SK-N-SH treated with all-trans-retinoic acid at 6 μM for 48 hours (cell line): ENCODE data around the gene C1orf94.

Experiments
- ATAC-seq: fragments of 200-7000 bp; cut with Tn5 transposase; 3 replicates; pipeline ENCODE4 v1.9.1; 2020; ENCODE audit warnings: mild to moderate bottlenecking, moderate library complexity
- ARNTL ChIP-seq: fragments of 450-650 bp; formaldehyde crosslinking; IDR thresholded peaks from 2 replicates; pipeline ENCODE4 v1.5.0; 2020; ENCODE audit warnings: low read depth, mild to moderate bottlenecking, moderate library complexity, borderline replicate concordance
- CSDC2 ChIP-seq: fragments of 250-450 bp; sonication (Bioruptor Pico); IDR thresholded peaks from 2 replicates; pipeline ENCODE4 v1.5.0; 2020; ENCODE audit warnings: mild to moderate bottlenecking, moderate library complexity
- ISL1 ChIP-seq: fragments of 250-450 bp; sonication (Bioruptor Pico); IDR thresholded peaks from 2 replicates; pipeline ENCODE4 v2.1.2; 2022; ENCODE audit warnings: mild to moderate bottlenecking, moderate library complexity
- SNAI2 ChIP-seq: fragments of 250-450 bp; sonication (Bioruptor Pico); IDR thresholded peaks from 2 replicates; pipeline ENCODE4 v1.5.0; 2020; ENCODE audit warnings: mild to moderate bottlenecking, moderate library complexity
- TCF4 ChIP-seq: fragments of 250-450 bp; sonication (Bioruptor Pico); IDR thresholded peaks from 2 replicates; pipeline ENCODE4 v1.8.0; 2021; ENCODE audit warnings: mild to moderate bottlenecking, moderate library complexity, borderline replicate concordance
- TOX ChIP-seq: fragments of 250-450 bp; sonication (Bioruptor Pico); IDR thresholded peaks from 2 replicates; pipeline ENCODE4 v1.8.0; 2021; ENCODE audit warnings: mild to moderate bottlenecking, moderate library complexity, borderline replicate concordance
- TSHZ2 ChIP-seq: fragments of 250-450 bp; sonication (Bioruptor Pico); IDR thresholded peaks from 2 replicates; pipeline ENCODE4 v1.5.0; 2020; ENCODE audit warnings: mild to moderate bottlenecking, moderate library complexity
- ZC3H10 ChIP-seq: fragments of 250-450 bp; sonication (Bioruptor Pico); IDR thresholded peaks from 2 replicates; pipeline ENCODE4 v1.5.1; 2021; ENCODE audit warnings: mild to moderate bottlenecking, moderate library complexity
- ZFP30 ChIP-seq: fragments of 450-650 bp; formaldehyde crosslinking; IDR thresholded peaks from 2 replicates; pipeline ENCODE4 v1.5.0; 2022; ENCODE audit warnings: mild to moderate bottlenecking, moderate library complexity
- ZNF565 ChIP-seq: fragments of 450-650 bp; formaldehyde crosslinking; conservative IDR thresholded peaks from 2 replicates; pipeline ENCODE4 v1.5.0; 2020; ENCODE audit warnings: low read depth, mild to moderate bottlenecking, moderate library complexity
- ZNF70 ChIP-seq: fragments of 450-650 bp; formaldehyde crosslinking; IDR thresholded peaks from 2 replicates; pipeline ENCODE4 v1.5.0; 2020; ENCODE audit warnings: mild to moderate bottlenecking, moderate library complexity
- TF ChIP-seq, protein P1 (sequence below): fragments of 250-450 bp; sonication (Bioruptor Pico); IDR thresholded peaks from 2 replicates; pipeline ENCODE4 v1.5.1; 2021; ENCODE audit warnings: mild to moderate bottlenecking, moderate library complexity
- TF ChIP-seq, protein P2 (sequence below): fragments of 250-450 bp; sonication (Bioruptor Pico); IDR thresholded peaks from 2 replicates; pipeline ENCODE4 v1.5.1; 2020; ENCODE audit warnings: low read depth, mild to moderate bottlenecking, moderate library complexity
- TF ChIP-seq, protein P3 (sequence below): fragments of 250-450 bp; sonication (Bioruptor Pico); IDR thresholded peaks from 2 replicates; pipeline ENCODE4 v1.8.0; 2020; ENCODE audit warnings: mild to moderate bottlenecking, moderate library complexity, borderline replicate concordance

C1orf94 gene

DNA sequence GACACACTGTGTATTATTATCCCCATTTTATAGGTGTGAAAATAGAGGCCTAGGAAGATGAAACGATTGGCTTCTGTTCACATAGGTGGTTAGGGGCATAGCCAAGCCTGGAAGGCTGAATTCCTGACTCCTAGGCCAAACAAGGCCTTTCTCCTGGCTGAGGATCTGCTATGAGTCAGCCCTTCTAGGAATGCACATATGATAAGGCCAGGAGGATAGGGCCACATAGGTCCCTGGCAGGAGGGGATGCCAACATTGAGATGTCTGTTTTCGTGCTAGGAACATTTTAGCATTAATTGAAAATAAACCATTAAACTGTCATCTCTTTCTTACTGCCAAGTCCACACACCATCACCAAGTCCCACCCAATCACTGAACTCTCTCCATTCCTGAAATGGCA lies 20.8 kb upstream of the C1orf94 start:
- TF ChIP-seq SNAI2 (CRISPR knock-in tag), result no peak
- TF ChIP-seq, protein P1, sequence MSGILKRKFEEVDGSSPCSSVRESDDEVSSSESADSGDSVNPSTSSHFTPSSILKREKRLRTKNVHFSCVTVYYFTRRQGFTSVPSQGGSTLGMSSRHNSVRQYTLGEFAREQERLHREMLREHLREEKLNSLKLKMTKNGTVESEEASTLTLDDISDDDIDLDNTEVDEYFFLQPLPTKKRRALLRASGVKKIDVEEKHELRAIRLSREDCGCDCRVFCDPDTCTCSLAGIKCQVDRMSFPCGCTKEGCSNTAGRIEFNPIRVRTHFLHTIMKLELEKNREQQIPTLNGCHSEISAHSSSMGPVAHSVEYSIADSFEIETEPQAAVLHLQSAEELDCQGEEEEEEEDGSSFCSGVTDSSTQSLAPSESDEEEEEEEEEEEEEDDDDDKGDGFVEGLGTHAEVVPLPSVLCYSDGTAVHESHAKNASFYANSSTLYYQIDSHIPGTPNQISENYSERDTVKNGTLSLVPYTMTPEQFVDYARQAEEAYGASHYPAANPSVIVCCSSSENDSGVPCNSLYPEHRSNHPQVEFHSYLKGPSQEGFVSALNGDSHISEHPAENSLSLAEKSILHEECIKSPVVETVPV (CRISPR knock-in tag), result no peak
- no peak for TF ChIP-seq ZNF565 (CRISPR knock-in tag)
- no peak for TF ChIP-seq CSDC2 (CRISPR knock-in tag)
- no peak for TF ChIP-seq TCF4 (CRISPR knock-in tag)
- TF ChIP-seq TSHZ2, result no peak
- TF ChIP-seq, all 23 proteins: peak for 0
- ATAC-seq, result no peak

DNA sequence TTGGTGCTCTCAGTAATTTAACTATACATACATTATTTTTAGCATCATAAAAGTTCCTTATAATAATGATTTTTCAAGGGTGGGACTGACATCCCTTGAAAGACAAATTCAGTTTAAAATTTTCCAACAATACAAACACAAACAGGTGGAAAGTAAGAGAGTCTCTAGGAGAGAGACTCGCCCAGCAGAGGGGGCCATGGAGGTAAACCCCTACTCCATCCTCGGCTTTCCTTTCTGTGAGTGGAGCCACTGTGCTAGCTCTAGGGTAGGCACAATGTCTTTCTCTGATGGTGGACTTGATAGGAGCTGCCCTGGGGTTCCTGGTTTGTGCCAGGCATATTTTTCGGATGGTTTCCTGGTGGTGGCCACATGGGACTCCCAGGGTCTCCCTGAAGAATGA lies 20.0 kb upstream of the C1orf94 start:
- ATAC-seq, result no peak
- TF ChIP-seq ARNTL, result no peak
- TF ChIP-seq TOX (CRISPR knock-in tag), result no peak
- TF ChIP-seq ZNF70 (CRISPR knock-in tag), result no peak
- TF ChIP-seq ZFP30, result no peak
- TF ChIP-seq TSHZ2, result no peak

GRCh38 chr1:34162852-34163766 lies 13.6 kb upstream of the C1orf94 start:
- ATAC-seq, result peak; percentile 94
- TF ChIP-seq ZC3H10 (CRISPR knock-in tag) (no peak), TCF4 (CRISPR knock-in tag) (peak; percentile 46; the same call in 1 of the 2 replicates), ISL1 (CRISPR knock-in tag) (no peak)
- TF ChIP-seq, all 23 proteins: peak for 1

DNA sequence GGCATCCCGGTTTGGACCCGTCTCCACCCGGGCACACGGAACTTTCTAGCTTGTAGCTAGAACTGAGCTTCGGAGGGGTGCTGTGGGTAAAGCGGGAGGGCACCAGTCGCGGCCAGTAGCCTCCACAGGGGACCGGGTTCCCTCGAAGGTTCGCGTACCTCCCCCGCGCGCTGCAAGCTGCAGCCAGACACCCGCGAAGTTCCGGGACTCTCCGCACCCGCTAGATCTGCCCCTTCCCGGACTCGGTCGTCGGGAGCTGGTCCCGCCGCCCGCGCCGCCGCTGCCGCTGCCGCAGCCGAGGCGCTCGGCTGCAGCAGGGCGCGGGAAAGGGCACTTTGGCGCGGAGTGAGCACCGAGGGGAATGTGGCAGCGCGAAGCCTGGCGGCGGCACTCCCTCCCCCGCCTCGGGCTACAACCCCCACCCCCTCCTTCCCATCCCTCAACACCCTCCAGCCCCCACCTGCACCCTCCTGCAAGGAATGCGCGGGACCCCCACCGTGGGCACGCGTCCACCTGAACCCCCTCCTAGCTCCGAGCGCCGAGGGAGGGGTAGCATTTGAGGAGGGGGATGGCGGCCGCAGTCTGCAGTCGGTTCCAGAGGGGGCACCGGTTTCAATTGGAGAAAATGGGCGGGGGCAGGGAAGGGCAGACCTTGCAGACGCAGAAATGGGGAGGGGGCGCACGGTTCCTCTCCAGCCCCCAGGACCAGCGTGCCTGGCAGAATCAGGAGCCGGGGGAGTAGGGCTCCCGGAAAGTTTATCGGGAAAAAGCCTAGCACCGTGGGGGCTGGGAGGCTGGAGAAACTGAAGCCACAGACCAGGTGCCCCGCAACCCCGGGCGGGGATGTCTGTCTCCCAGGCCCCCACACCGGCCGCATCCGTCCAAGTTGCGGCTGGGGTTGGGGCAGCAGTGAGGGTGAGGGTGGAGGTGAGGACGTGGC lies 12.6 kb upstream of the C1orf94 start:
- TF ChIP-seq, protein P2, sequence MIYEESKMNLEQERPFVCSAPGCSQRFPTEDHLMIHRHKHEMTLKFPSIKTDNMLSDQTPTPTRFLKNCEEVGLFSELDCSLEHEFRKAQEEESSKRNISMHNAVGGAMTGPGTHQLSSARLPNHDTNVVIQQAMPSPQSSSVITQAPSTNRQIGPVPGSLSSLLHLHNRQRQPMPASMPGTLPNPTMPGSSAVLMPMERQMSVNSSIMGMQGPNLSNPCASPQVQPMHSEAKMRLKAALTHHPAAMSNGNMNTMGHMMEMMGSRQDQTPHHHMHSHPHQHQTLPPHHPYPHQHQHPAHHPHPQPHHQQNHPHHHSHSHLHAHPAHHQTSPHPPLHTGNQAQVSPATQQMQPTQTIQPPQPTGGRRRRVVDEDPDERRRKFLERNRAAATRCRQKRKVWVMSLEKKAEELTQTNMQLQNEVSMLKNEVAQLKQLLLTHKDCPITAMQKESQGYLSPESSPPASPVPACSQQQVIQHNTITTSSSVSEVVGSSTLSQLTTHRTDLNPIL (CRISPR knock-in tag), result no peak
- TF ChIP-seq SNAI2 (CRISPR knock-in tag) (no peak), ZNF565 (CRISPR knock-in tag) (no peak), TSHZ2 (no peak), ISL1 (CRISPR knock-in tag) (no peak), ZNF70 (CRISPR knock-in tag) (no peak)
- TF ChIP-seq, protein P3, sequence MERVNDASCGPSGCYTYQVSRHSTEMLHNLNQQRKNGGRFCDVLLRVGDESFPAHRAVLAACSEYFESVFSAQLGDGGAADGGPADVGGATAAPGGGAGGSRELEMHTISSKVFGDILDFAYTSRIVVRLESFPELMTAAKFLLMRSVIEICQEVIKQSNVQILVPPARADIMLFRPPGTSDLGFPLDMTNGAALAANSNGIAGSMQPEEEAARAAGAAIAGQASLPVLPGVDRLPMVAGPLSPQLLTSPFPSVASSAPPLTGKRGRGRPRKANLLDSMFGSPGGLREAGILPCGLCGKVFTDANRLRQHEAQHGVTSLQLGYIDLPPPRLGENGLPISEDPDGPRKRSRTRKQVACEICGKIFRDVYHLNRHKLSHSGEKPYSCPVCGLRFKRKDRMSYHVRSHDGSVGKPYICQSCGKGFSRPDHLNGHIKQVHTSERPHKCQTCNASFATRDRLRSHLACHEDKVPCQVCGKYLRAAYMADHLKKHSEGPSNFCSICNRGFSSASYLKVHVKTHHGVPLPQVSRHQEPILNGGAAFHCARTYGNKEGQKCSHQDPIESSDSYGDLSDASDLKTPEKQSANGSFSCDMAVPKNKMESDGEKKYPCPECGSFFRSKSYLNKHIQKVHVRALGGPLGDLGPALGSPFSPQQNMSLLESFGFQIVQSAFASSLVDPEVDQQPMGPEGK, result no peak
- peak; percentile 31; the same call in 2 of the 3 replicates for ATAC-seq
